ENCODE results near the gene MYOM1. TPM values are rescaled to one million over a fixed set of nuclear protein-coding genes. Genes with fewer than 3 reads are reported as not detected.

Gene MYOM1
- total RNA-seq, 1 donor from 2014 or later, result 1.2 TPM

DNA sequence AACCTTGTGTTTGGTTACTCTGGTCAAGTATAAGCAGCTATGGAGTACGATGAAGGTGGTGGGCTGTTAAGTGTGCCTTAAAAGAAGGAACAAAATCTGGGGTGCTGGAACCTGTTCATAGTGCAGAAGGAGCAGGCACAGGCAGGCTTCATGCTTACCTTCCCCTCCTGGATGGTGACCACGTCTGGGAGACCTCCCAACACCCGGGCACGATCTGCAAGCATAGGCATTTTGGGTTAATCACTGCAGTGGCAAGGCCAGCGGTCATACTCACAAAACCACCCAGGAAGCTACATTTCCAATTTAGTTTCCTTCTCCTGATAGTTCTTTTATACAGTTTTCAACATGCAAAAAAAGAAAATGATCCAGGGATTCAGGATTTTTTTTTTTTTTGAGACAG lies 148.1 kb downstream of the MYOM1 start:
- intact Hi-C loops (cut with DNase I), result no loop called here
- no peaks in the 10 kb centered on the region for H3K4me1 ChIP-seq
- TF ChIP-seq POLR2A (IDR thresholded peaks at IDR 0.05) (no peak), POLR2AphosphoS5 (IDR thresholded peaks at IDR 0.05; ENCODE audit: insufficient read depth in 1 of 2, low read depth in 1 of 2) (no peak)
- TF ChIP-seq, protein P1, sequence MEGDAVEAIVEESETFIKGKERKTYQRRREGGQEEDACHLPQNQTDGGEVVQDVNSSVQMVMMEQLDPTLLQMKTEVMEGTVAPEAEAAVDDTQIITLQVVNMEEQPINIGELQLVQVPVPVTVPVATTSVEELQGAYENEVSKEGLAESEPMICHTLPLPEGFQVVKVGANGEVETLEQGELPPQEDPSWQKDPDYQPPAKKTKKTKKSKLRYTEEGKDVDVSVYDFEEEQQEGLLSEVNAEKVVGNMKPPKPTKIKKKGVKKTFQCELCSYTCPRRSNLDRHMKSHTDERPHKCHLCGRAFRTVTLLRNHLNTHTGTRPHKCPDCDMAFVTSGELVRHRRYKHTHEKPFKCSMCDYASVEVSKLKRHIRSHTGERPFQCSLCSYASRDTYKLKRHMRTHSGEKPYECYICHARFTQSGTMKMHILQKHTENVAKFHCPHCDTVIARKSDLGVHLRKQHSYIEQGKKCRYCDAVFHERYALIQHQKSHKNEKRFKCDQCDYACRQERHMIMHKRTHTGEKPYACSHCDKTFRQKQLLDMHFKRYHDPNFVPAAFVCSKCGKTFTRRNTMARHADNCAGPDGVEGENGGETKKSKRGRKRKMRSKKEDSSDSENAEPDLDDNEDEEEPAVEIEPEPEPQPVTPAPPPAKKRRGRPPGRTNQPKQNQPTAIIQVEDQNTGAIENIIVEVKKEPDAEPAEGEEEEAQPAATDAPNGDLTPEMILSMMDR (IDR thresholded peaks at IDR 0.05), result no peak
- no peak overlapping the region for H3K4me3 ChIP-seq
- H3K9me3 ChIP-seq, result no peaks in the 10 kb centered on the region
- no peak overlapping the region for H3K27ac ChIP-seq
- H3K36me3 ChIP-seq, result no peaks in the 10 kb centered on the region
- peak in 1 of 2 donors; percentile 64 for DNase-seq (ENCODE audit: extremely low spot score in 2 of 2)
- H3K27me3 ChIP-seq, result no peaks in the 10 kb centered on the region

DNA sequence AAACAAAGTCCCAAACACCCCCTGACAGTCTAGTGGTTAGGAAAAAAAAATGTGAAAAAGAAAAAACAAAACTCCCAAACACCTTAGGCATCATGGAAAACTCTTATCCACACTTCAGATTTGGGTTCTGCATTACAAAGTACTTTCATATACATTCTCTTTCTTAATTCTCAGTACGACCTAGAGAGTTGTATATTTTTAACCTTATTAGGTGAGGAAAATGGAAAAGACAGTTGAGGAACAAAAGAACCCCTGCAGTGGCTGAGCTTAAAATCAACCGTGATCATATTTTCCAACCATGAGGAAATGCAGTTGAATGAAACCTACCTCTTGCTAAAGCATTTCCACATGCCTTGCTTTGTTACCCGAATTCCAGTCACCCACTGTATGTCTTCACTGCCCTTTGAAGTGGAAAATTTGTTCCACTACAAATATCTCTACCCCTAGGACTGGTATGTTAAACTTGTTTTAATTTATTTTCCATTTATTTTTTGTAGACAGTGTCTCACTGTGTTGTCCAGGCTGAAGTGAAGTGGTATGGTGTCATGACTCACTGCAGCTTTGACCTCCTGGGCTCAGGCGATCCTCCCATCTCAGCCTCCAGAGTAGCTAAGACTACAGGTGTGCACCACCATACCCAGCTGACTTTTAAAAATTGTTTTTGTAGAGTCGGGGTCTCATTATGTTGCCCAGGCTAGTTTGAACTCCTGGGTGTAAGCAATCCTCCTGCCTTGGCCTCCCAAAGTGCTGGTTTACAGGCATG lies 149.9 kb downstream of the MYOM1 start:
- Histone ChIP-seq H3K4me1 (no peaks in the 10 kb centered on the region), H3K9me3 (no peaks in the 10 kb centered on the region), H3K36me3 (no peaks in the 10 kb centered on the region), H3K27ac (no peak overlapping the region), H3K4me3 (no peak overlapping the region), H3K27me3 (no peaks in the 10 kb centered on the region)
- peak in 1 of 2 donors; percentile 16 for DNase-seq (ENCODE audit: extremely low spot score in 2 of 2)
- TF ChIP-seq POLR2AphosphoS5 (IDR thresholded peaks at IDR 0.05; ENCODE audit: insufficient read depth in 1 of 2, low read depth in 1 of 2) (no peak), POLR2A (IDR thresholded peaks at IDR 0.05) (no peak)
- TF ChIP-seq, protein P1 (IDR thresholded peaks at IDR 0.05), result no peak
- intact Hi-C loops (cut with DNase I), result loop anchor here (10.0 kb wide), 1 partner anchor 55 kb away; the partner anchor contains the start of gene LPIN2

DNA sequence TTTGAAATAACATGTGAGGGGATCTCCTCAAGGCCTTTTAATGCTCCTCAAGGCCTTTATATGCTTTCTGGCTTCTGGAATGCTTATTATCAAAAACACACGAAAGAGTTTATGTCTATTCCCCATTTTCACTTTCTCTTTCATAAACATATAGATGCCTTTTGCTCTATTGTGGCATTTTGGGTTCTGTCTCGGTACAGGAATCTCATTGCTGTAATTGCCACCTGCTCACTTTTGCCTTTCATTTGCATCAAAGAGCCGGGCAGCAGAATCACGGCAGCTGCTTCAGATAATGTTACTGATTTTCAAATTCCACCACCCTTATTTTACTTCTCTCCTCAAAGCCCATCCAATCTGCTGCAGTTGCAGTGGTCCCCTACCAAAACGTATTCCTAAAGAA lies 152.0 kb downstream of the MYOM1 start:
- no peaks in the 10 kb centered on the region for H3K4me1 ChIP-seq
- TF ChIP-seq POLR2A (IDR thresholded peaks at IDR 0.05) (no peak), POLR2AphosphoS5 (IDR thresholded peaks at IDR 0.05; ENCODE audit: insufficient read depth in 1 of 2, low read depth in 1 of 2) (no peak)
- TF ChIP-seq, protein P1 (IDR thresholded peaks at IDR 0.05), result no peak
- no peak overlapping the region for H3K4me3 ChIP-seq
- intact Hi-C loops (cut with DNase I), result loop anchor here (10.0 kb wide), 1 partner anchor 53 kb away; the partner anchor contains the start of gene LPIN2
- H3K9me3 ChIP-seq, result no peaks in the 10 kb centered on the region
- H3K27ac ChIP-seq, result no peak overlapping the region
- H3K36me3 ChIP-seq, result no peaks in the 10 kb centered on the region
- no peak for DNase-seq (ENCODE audit: extremely low spot score in 2 of 2)
- no peaks in the 10 kb centered on the region for H3K27me3 ChIP-seq

DNA sequence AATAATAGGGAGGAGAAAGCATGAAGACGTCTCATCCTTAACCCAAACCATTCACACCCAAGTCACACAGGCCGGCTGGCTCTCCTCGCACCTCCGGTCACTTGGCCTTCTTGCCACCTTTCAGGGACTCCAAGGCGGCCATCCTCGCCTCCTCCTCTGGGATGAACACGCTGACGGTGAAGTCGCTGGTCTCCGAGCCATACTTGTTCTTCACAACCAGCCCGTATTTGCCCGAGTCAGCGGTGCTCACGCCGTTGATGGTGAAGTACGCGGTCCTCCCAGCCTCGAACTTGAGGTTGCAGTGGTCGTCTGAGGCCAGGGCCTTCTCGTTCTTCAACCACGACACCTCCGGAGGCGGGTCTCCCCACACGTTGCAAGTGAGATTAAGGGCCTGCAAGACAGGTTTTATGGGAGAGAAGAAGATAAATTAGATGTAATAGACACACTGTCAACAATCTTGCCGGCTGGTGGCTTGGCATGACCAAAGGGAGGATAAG lies 152.6 kb downstream of the MYOM1 start:
- no peaks in the 10 kb centered on the region for H3K27me3 ChIP-seq
- intact Hi-C loops (cut with DNase I), result loop anchor here (10.0 kb wide), 1 partner anchor 52 kb away; the partner anchor contains the start of gene LPIN2
- no peak overlapping the region for H3K4me3 ChIP-seq
- H3K9me3 ChIP-seq, result no peaks in the 10 kb centered on the region
- TF ChIP-seq POLR2A (IDR thresholded peaks at IDR 0.05), result no peak
- TF ChIP-seq, protein P1 (IDR thresholded peaks at IDR 0.05), result no peak
- TF ChIP-seq POLR2AphosphoS5 (IDR thresholded peaks at IDR 0.05; ENCODE audit: insufficient read depth in 1 of 2, low read depth in 1 of 2), result no peak
- no peak for DNase-seq (ENCODE audit: extremely low spot score in 2 of 2)
- H3K4me1 ChIP-seq, result no peaks in the 10 kb centered on the region
- no peaks in the 10 kb centered on the region for H3K36me3 ChIP-seq
- no peak overlapping the region for H3K27ac ChIP-seq
